Trophoblast cell (in vitro differentiated cells and primary cell): ENCODE data around the gene TBC1D19.

Source experiments
- DNase-seq, 2 donors: peaks; one replicate each; pipeline ENCODE4 v3.0.0-alpha.2; 2016
- H2AFZ ChIP-seq: 2 replicates; pipeline ENCODE4 v1.6.1; 2013; ENCODE audit warnings: low read length, moderate library complexity, mild to moderate bottlenecking; ENCODE audit not compliant: insufficient read depth, poor library complexity
- H2AK5ac ChIP-seq: 2 replicates; pipeline ENCODE4 v1.6.1; 2013; ENCODE audit warnings: mild to moderate bottlenecking, low read length
- H2BK120ac ChIP-seq: 2 replicates; pipeline ENCODE4 v1.6.1; 2013; ENCODE audit warnings: low read length, mild to moderate bottlenecking, moderate library complexity; ENCODE audit not compliant: insufficient read depth, poor library complexity
- H2BK12ac ChIP-seq: 2 replicates; pipeline ENCODE4 v1.6.1; 2013; ENCODE audit warnings: mild to moderate bottlenecking, low read length, moderate library complexity
- H2BK5ac ChIP-seq: 2 replicates; pipeline ENCODE4 v1.6.1; 2013; ENCODE audit warnings: low read length, low read depth, moderate library complexity, mild to moderate bottlenecking; ENCODE audit not compliant: poor library complexity
- H3K14ac ChIP-seq: 2 replicates; pipeline ENCODE4 v1.6.1; 2013; ENCODE audit warnings: mild to moderate bottlenecking, low read length
- H3K18ac ChIP-seq: 2 replicates; pipeline ENCODE4 v1.6.1; 2013; ENCODE audit warnings: mild to moderate bottlenecking, low read length
- H3K23ac ChIP-seq: 2 replicates; pipeline ENCODE4 v1.6.1; 2013; ENCODE audit warnings: low read length
- H3K27ac ChIP-seq: 2 replicates; pipeline ENCODE4 v1.5.1; 2013; ENCODE audit warnings: low read depth, mild to moderate bottlenecking, inconsistent platforms, low read length, moderate library complexity
- H3K27me3 ChIP-seq: 2 replicates; pipeline ENCODE4 v1.6.1; 2013; ENCODE audit warnings: inconsistent platforms, mild to moderate bottlenecking, low read length, moderate library complexity; ENCODE audit not compliant: insufficient read depth
- H3K36me3 ChIP-seq, 2 experiments: 1 replicate in 1 of 2; 2 replicates in 1 of 2; pipeline ENCODE4 v1.6.1; 2013; ENCODE audit warnings: low read length in 2 of 2, mild to moderate bottlenecking in 2 of 2, moderate library complexity in 1 of 2; ENCODE audit not compliant: insufficient read depth in 2 of 2, control insufficient read depth in 1 of 2
- H3K4ac ChIP-seq: 2 replicates; pipeline ENCODE4 v1.6.1; 2013; ENCODE audit warnings: low read depth, mild to moderate bottlenecking, low read length, moderate library complexity
- H3K4me1 ChIP-seq, 2 experiments: 1 replicate in 1 of 2; 2 replicates in 1 of 2; pipeline ENCODE4 v1.6.1; 2013; ENCODE audit warnings: low read length in 2 of 2, mild to moderate bottlenecking in 2 of 2, moderate library complexity in 1 of 2; ENCODE audit not compliant: insufficient read depth in 2 of 2, control insufficient read depth in 1 of 2
- H3K4me2 ChIP-seq: 2 replicates; pipeline ENCODE4 v1.6.1; 2013; ENCODE audit warnings: inconsistent platforms, mild to moderate bottlenecking, low read length, moderate library complexity
- H3K4me3 ChIP-seq: 2 replicates; pipeline ENCODE4 v1.5.1; 2013; ENCODE audit warnings: mild to moderate bottlenecking, low read depth, low read length, inconsistent platforms
- H3K79me1 ChIP-seq: one replicate; pipeline ENCODE4 v1.6.1; 2013; ENCODE audit warnings: low read length
- H3K79me2 ChIP-seq: 2 replicates; pipeline ENCODE4 v1.6.1; 2013; ENCODE audit warnings: low read length, mild to moderate bottlenecking; ENCODE audit not compliant: control insufficient read depth, insufficient read depth, poor library complexity
- H3K9ac ChIP-seq: 2 replicates; pipeline ENCODE4 v1.6.1; 2013; ENCODE audit warnings: mild to moderate bottlenecking, low read length
- H3K9me3 ChIP-seq: 2 replicates; pipeline ENCODE4 v1.6.1; 2013; ENCODE audit warnings: low read depth, mild to moderate bottlenecking, control low read depth, inconsistent platforms, low read length; ENCODE audit not compliant: insufficient read depth
- H4K12ac ChIP-seq: 2 replicates; pipeline ENCODE4 v1.6.1; 2013; ENCODE audit warnings: low read depth, mild to moderate bottlenecking, low read length, moderate library complexity
- H4K8ac ChIP-seq: 2 replicates; pipeline ENCODE4 v1.6.1; 2013; ENCODE audit warnings: low read depth, mild to moderate bottlenecking, low read length, moderate library complexity
- H4K91ac ChIP-seq: one replicate; pipeline ENCODE4 v1.6.1; 2013; ENCODE audit warnings: low read depth, mild to moderate bottlenecking, low read length, moderate library complexity
- WGBS: extraction: QIAGEN DNeasy Blood & Tissue Kit; methylation state at CpG from one replicate; pipeline ENCODE4 v1.1.7; 2013; ENCODE audit warnings: missing lambda C conversion rate; ENCODE audit not compliant: insufficient read length, insufficient coverage; ENCODE audit errors: extremely low coverage; 5-methylcytosine and 5-hydroxymethylcytosine counted together

The TBC1D19 gene

DNA sequence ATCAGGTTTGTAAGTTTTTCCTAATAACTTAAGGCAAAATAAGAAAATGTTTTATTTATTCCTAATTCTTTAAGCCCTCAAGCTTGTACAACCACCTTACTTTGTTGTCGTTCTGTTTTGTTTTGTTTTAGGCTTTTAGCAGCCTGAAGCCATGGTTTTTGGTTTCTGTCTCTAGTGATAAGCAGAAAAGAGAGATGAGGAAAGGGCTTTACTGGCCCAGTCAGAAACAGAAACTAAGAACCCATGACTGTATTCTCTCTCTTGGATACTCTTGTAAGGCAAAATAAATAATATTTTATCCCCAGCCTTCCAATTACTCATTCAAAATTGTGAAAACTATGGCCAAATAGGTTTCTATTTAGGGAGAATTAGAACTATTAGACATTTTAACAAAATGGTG lies 29.4 kb downstream of the TBC1D19 start:
- Histone ChIP-seq H4K12ac (no peak overlapping the region), H3K4me3 (no peak overlapping the region), H3K9me3 (no peaks in the 10 kb centered on the region), H4K8ac (no peak overlapping the region), H3K79me2 (no peaks in the 10 kb centered on the region), H4K91ac (no peak overlapping the region), H3K4me2 (no peak overlapping the region), H2AK5ac (no peak overlapping the region), H3K27ac (no peak overlapping the region), H3K9ac (no peak overlapping the region), H2BK120ac (no peak overlapping the region), H2BK5ac (no peak overlapping the region), H2AFZ (no peak overlapping the region), H3K4ac (no peak overlapping the region), H3K23ac (no peak overlapping the region), H3K36me3 (no peaks in the 10 kb centered on the region), H3K4me1 (no peaks in the 10 kb centered on the region), H2BK12ac (no peak overlapping the region), H3K79me1 (no peaks in the 10 kb centered on the region), H3K27me3 (no peaks in the 10 kb centered on the region), H3K18ac (no peak overlapping the region), H3K14ac (no peak overlapping the region)
- no peak for DNase-seq
- WGBS: no CpG with 5 or more reads among the region's 1 CpG

DNA sequence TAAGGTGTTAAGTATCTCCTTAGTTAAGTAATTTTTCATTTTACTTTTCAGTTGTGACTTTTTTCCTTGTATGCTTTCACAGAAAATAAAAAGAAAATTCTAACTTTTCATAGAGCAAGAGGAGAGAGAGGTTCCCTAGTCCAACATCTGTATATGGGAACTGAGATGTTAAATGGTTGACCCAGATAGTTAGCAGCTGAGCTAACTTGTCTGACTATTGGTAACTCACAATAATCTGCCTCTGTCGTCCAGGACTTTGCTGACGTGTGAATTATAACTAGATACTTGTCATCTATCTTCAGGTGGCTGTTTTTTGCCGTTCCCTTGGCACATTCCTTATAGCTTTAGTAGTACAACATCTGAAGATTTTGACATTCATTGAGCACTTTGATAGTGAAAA lies 29.9 kb downstream of the TBC1D19 start:
- no CpG with 5 or more reads among the region's 3 CpGs for WGBS
- no peak overlapping the region for H4K12ac ChIP-seq
- no peak overlapping the region for H3K23ac ChIP-seq
- H3K27ac ChIP-seq: no peak overlapping the region
- no peak overlapping the region for H2AK5ac ChIP-seq
- no peak overlapping the region for H2BK120ac ChIP-seq
- no peak overlapping the region for H3K4me2 ChIP-seq
- H2BK12ac ChIP-seq: no peak overlapping the region
- H4K8ac ChIP-seq: no peak overlapping the region
- no peaks in the 10 kb centered on the region for H3K79me1 ChIP-seq
- H3K27me3 ChIP-seq: no peaks in the 10 kb centered on the region
- H3K4me1 ChIP-seq: no peaks in the 10 kb centered on the region
- H2BK5ac ChIP-seq: no peak overlapping the region
- no peak overlapping the region for H3K18ac ChIP-seq
- no peak overlapping the region for H3K9ac ChIP-seq
- H3K4ac ChIP-seq: no peak overlapping the region
- no peak for DNase-seq
- no peak overlapping the region for H2AFZ ChIP-seq
- no peak overlapping the region for H3K4me3 ChIP-seq
- no peaks in the 10 kb centered on the region for H3K36me3 ChIP-seq
- no peaks in the 10 kb centered on the region for H3K9me3 ChIP-seq
- no peak overlapping the region for H4K91ac ChIP-seq
- no peaks in the 10 kb centered on the region for H3K79me2 ChIP-seq
- no peak overlapping the region for H3K14ac ChIP-seq

DNA sequence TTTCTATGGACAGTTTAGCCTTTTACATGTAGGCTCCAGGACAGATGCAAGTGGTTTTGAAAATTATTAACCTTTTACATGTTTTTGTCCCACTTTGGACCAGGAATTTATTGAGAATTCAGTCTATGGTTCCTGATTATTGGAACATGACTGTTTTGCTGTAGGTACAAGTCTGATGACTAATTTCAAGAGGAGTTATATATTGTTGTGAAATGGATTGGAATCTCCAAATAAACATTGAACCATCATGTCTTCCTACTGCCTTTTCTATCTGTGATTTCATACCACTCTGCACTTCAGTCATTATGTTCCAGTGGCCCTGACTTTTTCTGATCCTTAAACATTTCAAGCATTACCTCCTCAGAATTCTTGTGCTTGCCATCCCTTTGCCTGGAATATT lies 35.9 kb downstream of the TBC1D19 start:
- Histone ChIP-seq H3K23ac (no peak overlapping the region), H2AFZ (no peak overlapping the region), H3K36me3 (no peaks in the 10 kb centered on the region), H3K4me2 (no peak overlapping the region), H3K27ac (no peak overlapping the region), H4K91ac (no peak overlapping the region), H3K18ac (no peak overlapping the region), H3K79me1 (no peaks in the 10 kb centered on the region), H3K27me3 (no peaks in the 10 kb centered on the region), H3K4ac (no peak overlapping the region), H2BK5ac (no peak overlapping the region), H2BK12ac (no peak overlapping the region), H2AK5ac (no peak overlapping the region), H3K9ac (no peak overlapping the region), H3K14ac (no peak overlapping the region), H3K4me3 (no peak overlapping the region), H3K79me2 (no peaks in the 10 kb centered on the region), H4K8ac (no peak overlapping the region), H2BK120ac (no peak overlapping the region), H3K4me1 (no peaks in the 10 kb centered on the region), H4K12ac (no peak overlapping the region), H3K9me3 (no peaks in the 10 kb centered on the region)
- DNase-seq: no peak

DNA sequence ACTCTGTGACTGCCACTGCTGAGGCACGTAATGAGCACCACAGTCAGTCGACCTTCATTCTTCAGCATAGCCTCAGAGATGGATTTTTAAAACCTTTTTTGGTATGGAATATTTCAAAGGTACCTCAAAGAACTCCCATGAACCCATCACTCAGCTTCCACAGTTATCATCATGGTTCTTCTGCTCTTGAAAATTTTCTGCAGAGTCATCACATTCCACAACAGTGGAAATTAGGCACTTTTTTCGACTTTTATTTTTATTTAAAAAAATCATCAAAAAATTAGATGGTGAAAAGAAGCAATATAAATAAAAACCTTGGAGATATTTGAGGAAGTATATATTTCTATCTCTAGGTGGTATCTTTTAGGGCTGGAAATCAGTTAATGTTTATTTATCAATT lies 37.5 kb downstream of the TBC1D19 start:
- Histone ChIP-seq H3K9ac (no peak overlapping the region), H3K4me1 (no peaks in the 10 kb centered on the region), H3K27me3 (no peaks in the 10 kb centered on the region), H2AK5ac (no peak overlapping the region), H3K4ac (no peak overlapping the region), H3K4me3 (no peak overlapping the region), H2BK5ac (no peak overlapping the region), H4K91ac (no peak overlapping the region), H3K18ac (no peak overlapping the region), H3K9me3 (no peaks in the 10 kb centered on the region), H4K8ac (no peak overlapping the region), H3K4me2 (no peak overlapping the region), H3K27ac (no peak overlapping the region), H2BK12ac (no peak overlapping the region), H3K23ac (no peak overlapping the region), H3K79me1 (no peaks in the 10 kb centered on the region), H4K12ac (no peak overlapping the region), H3K79me2 (no peaks in the 10 kb centered on the region), H3K14ac (no peak overlapping the region), H2AFZ (no peak overlapping the region), H2BK120ac (no peak overlapping the region), H3K36me3 (no peaks in the 10 kb centered on the region)
- WGBS: no CpG with 5 or more reads among the region's 3 CpGs
- no peak for DNase-seq

DNA sequence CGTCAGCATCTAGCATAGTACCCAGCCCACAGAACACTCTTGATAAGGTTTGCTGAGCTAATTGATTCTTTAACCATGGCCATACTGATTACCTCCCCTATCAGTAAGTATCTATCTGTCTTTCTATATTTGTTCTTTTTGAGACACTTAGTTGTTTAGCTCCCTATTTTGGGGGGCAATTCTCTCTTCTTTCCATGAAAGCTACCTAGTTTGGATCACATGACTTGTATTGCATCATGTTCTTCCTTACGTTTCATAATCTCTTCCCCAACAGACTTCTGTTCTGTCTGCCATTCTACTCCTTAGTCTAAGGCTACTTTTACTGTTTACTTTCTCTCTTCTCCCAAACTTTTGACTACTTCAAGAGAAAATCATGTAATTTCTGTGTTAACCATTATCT lies 39.0 kb downstream of the TBC1D19 start:
- Histone ChIP-seq H3K23ac (no peak overlapping the region), H3K27me3 (no peaks in the 10 kb centered on the region), H3K79me1 (no peaks in the 10 kb centered on the region), H4K12ac (no peak overlapping the region), H3K4me1 (no peaks in the 10 kb centered on the region), H3K4me3 (no peak overlapping the region), H3K14ac (no peak overlapping the region), H3K4me2 (no peak overlapping the region), H3K4ac (no peak overlapping the region), H3K18ac (no peak overlapping the region), H2BK12ac (no peak overlapping the region), H3K79me2 (no peaks in the 10 kb centered on the region), H2BK120ac (no peak overlapping the region), H2AFZ (no peak overlapping the region), H3K27ac (no peak overlapping the region), H3K9ac (no peak overlapping the region), H3K36me3 (no peaks in the 10 kb centered on the region), H4K91ac (no peak overlapping the region), H3K9me3 (no peaks in the 10 kb centered on the region), H2BK5ac (no peak overlapping the region), H4K8ac (no peak overlapping the region), H2AK5ac (no peak overlapping the region)
- DNase-seq: no peak
- no CpG with 5 or more reads among the region's 2 CpGs for WGBS
